OCI-LY7 (cell line): ENCODE measurements around the gene EFCAB10. TPM values are rescaled to one million over a fixed set of nuclear protein-coding genes. Genes with fewer than 3 reads are reported as not detected.

Experiments
- BruUV-seq: library from RNA; stranded (reverse); fragments of 400-500 nt; replicated peaks from 2 replicates; lab custom pipeline; 2021; lab: Mats Ljungman, UMichigan
- CTCF ChIA-PET: fragments of 300-600 bp; sonication (Branson Sonifier 250); formaldehyde crosslinking; loops from one replicate; lab custom pipeline; 2022; ENCODE audit warnings: antibody characterized with exemption; ENCODE audit not compliant: unreplicated experiment; lab: Charles Lee
- POLR2A ChIA-PET: fragments of 300-600 bp; sonication (Branson Sonifier 250); formaldehyde crosslinking; loops from one replicate; lab custom pipeline; 2022; ENCODE audit warnings: antibody characterized with exemption; lab: Charles Lee
- DNase-seq: peaks from one replicate; pipeline ENCODE4 v3.0.0-alpha.2; 2015; ENCODE audit warnings: low spot score
- H2AFZ ChIP-seq: fragments of 200-600 bp; sonication (generic), shearing (Covaris generic); 2 replicates; pipeline ENCODE4 v1.6.1; 2014; ENCODE audit warnings: mild to moderate bottlenecking, antibody characterized with exemption, low read length, moderate library complexity
- H3K27ac ChIP-seq: fragments of 200-600 bp; sonication (generic); 2 replicates; pipeline ENCODE4 v1.5.1; 2014; ENCODE audit warnings: mixed run types, low read depth, mild to moderate bottlenecking, moderate library complexity, low read length, inconsistent platforms; ENCODE audit not compliant: poor library complexity, severe bottlenecking
- H3K36me3 ChIP-seq: fragments of 200-600 bp; sonication (generic); 2 replicates; pipeline ENCODE4 v1.6.1; 2014; ENCODE audit warnings: mild to moderate bottlenecking, antibody characterized with exemption, low read length, moderate library complexity, mixed read lengths; ENCODE audit not compliant: insufficient read depth
- H3K4me1 ChIP-seq: fragments of 200-600 bp; sonication (generic); 2 replicates; pipeline ENCODE4 v1.5.1; 2014; ENCODE audit warnings: mild to moderate bottlenecking, low read length; ENCODE audit not compliant: insufficient read depth, poor library complexity, severe bottlenecking
- H3K4me2 ChIP-seq: fragments of 200-600 bp; sonication (generic); 2 replicates; pipeline ENCODE4 v1.6.1; 2014; ENCODE audit warnings: mild to moderate bottlenecking, low read length
- H3K4me3 ChIP-seq: fragments of 200-600 bp; sonication (generic); 2 replicates; pipeline ENCODE4 v1.5.1; 2014; ENCODE audit warnings: mild to moderate bottlenecking, low read depth, low read length; ENCODE audit not compliant: poor library complexity, severe bottlenecking
- H3K79me2 ChIP-seq: fragments of 200-600 bp; sonication (generic); 2 replicates; pipeline ENCODE4 v1.6.1; 2016; ENCODE audit warnings: low read depth, mild to moderate bottlenecking, low read length, moderate library complexity, mixed read lengths; ENCODE audit not compliant: insufficient read depth
- H3K9me2 ChIP-seq: fragments of 200-600 bp; sonication (generic); 2 replicates; pipeline ENCODE4 v1.6.1; 2016; ENCODE audit warnings: mild to moderate bottlenecking, low read length, mixed read lengths; ENCODE audit not compliant: insufficient read depth
- H3K9me3 ChIP-seq: fragments of 200-600 bp; sonication (generic); 2 replicates; pipeline ENCODE4 v1.6.1; 2014; ENCODE audit warnings: mild to moderate bottlenecking, mixed run types, low read length, mixed read lengths
- H4K20me1 ChIP-seq: fragments of 200-600 bp; sonication (generic); 2 replicates; pipeline ENCODE4 v1.6.1; 2014; ENCODE audit warnings: mild to moderate bottlenecking, antibody characterized with exemption, low read length, moderate library complexity, mixed read lengths; ENCODE audit not compliant: insufficient read depth
- EZH2phosphoT487 ChIP-seq: fragments of 200-600 bp; sonication (generic); IDR thresholded peaks from 2 replicates; pipeline ENCODE4 v1.6.1; 2018; ENCODE audit warnings: low read depth, borderline replicate concordance, mild to moderate bottlenecking, mixed run types, antibody characterized with exemption, low read length, moderate library complexity, mixed read lengths
- intact Hi-C: fragments of 100-400 bp; cut with micrococcal nuclease; formaldehyde crosslinking; loops from one replicate; pipeline ENCODE4 v1.10.0; 2022; ENCODE audit not compliant: unreplicated experiment
- total RNA-seq, 2 experiments: library from RNA; depleted of rRNA in 1 of 2; stranded (reverse); fragments of >200 nt in 1 of 2; shearing (Covaris generic) in 1 of 2; gene quantifications; 2 replicates each; pipeline ENCODE4 v1.2.3, GENCODE V29; 2014 to 2022
- TF ChIP-seq, protein P1 (sequence below): fragments of 200-600 bp; sonication (generic); conservative IDR thresholded peaks from 2 replicates; pipeline ENCODE4 v1.5.1; 2014; ENCODE audit warnings: mild to moderate bottlenecking, antibody characterized with exemption, low read length, moderate library complexity, mixed read lengths

Gene EFCAB10
- total RNA-seq, 2 experiments from 2014 or later = not detected

DNA sequence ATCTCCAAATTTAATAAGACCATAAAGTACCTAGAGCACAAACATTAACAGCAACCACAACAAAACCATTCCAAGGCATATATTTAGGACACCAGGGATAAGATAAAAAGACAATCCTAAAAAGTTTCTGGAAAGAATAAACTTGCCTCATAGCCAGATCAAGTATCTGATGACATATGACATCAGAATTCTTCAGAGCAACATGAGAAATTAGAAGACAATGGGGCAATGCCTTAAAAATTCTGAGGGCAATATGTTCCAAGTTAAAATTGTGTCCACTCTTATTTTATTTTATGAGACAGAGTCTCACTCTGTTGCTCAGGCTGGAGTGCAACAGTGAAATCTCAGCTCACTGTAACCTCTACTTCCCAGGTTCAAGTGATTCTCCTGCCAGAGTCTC lies 2.8 kb downstream of the EFCAB10 start:
- H3K27ac ChIP-seq = no peak overlapping the region
- no TSS peak for BruUV-seq
- ChIA-PET CTCF (no interaction called here), POLR2A (no interaction called here)
- H2AFZ ChIP-seq = no peak overlapping the region
- no peak overlapping the region for H3K4me2 ChIP-seq
- H3K79me2 ChIP-seq = no peaks in the 10 kb centered on the region
- H3K4me1 ChIP-seq = no peaks in the 10 kb centered on the region
- no peak for DNase-seq
- intact Hi-C loops = no loop called here
- H3K9me3 ChIP-seq = peaks cover 3% of the 10 kb centered on the region; the same call in 1 of the 2 replicates
- no peak overlapping the region for H3K4me3 ChIP-seq
- H3K9me2 ChIP-seq = no peaks in the 10 kb centered on the region
- peaks cover 3% of the 10 kb centered on the region; the same call in 1 of the 2 replicates for H3K36me3 ChIP-seq
- no peak for TF ChIP-seq EZH2phosphoT487
- TF ChIP-seq, protein P1, sequence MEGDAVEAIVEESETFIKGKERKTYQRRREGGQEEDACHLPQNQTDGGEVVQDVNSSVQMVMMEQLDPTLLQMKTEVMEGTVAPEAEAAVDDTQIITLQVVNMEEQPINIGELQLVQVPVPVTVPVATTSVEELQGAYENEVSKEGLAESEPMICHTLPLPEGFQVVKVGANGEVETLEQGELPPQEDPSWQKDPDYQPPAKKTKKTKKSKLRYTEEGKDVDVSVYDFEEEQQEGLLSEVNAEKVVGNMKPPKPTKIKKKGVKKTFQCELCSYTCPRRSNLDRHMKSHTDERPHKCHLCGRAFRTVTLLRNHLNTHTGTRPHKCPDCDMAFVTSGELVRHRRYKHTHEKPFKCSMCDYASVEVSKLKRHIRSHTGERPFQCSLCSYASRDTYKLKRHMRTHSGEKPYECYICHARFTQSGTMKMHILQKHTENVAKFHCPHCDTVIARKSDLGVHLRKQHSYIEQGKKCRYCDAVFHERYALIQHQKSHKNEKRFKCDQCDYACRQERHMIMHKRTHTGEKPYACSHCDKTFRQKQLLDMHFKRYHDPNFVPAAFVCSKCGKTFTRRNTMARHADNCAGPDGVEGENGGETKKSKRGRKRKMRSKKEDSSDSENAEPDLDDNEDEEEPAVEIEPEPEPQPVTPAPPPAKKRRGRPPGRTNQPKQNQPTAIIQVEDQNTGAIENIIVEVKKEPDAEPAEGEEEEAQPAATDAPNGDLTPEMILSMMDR = no peak
- H4K20me1 ChIP-seq = no peaks in the 10 kb centered on the region

DNA sequence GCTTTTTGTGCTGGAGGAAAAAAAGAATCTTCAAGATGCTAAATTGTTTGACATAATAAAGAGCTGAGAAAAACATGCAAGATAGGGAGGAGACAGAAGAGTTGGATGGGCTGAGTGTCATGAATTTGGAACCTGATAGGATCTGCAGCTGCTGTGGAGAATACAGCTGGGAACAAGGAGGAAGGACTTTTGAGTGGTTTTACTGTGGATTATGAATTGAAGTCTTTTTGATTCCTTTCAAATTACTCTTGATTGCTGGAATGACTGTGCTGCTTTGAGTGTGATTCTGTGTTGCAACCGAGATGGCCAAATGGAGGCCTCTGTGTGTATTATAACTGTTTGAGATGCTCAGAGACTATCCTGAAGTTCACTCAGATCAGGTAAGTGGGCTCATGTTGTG lies 4.0 kb downstream of the EFCAB10 start:
- intact Hi-C loops = no loop called here
- Histone ChIP-seq H2AFZ (no peak overlapping the region), H3K9me2 (no peaks in the 10 kb centered on the region), H3K9me3 (peaks cover 5% of the 10 kb centered on the region; the same call in 1 of the 2 replicates), H4K20me1 (no peaks in the 10 kb centered on the region), H3K79me2 (no peaks in the 10 kb centered on the region), H3K36me3 (peaks cover 13% of the 10 kb centered on the region), H3K27ac (no peak overlapping the region), H3K4me1 (no peaks in the 10 kb centered on the region), H3K4me2 (no peak overlapping the region), H3K4me3 (no peak overlapping the region)
- TF ChIP-seq, protein P1 = no peak
- TF ChIP-seq EZH2phosphoT487 = no peak
- no TSS peak for BruUV-seq
- ChIA-PET CTCF (no interaction called here), POLR2A (interaction anchor here (0.7 kb wide), 1 partner anchor 15 kb away, joined by 3 read pairs; no protein-coding TSS in a partner anchor)
- DNase-seq = no peak

DNA sequence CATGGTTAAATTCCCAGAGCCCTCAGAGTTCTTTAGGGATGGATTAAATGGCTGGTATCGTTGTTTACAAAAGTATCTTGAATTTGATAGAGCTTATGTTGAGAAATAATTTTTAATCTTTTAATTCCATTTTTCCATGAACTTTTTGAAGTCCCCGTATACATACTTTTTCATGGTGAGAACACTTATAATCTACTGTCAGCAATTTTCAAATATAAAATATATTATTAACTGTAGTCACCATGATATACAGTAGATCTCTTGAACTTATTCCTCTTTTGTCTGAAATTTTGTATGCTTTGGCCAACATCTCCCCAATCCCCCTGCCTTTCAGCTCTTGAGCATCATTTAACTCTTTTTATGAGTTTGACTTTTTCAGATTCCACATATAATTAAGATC lies 9.4 kb downstream of the EFCAB10 start:
- Histone ChIP-seq H3K9me2 (no peaks in the 10 kb centered on the region), H3K4me3 (no peak overlapping the region), H3K9me3 (peaks cover 5% of the 10 kb centered on the region; the same call in 1 of the 2 replicates), H3K27ac (no peak overlapping the region), H3K79me2 (no peaks in the 10 kb centered on the region), H3K36me3 (peaks cover 49% of the 10 kb centered on the region), H2AFZ (no peak overlapping the region), H3K4me2 (no peak overlapping the region), H4K20me1 (no peaks in the 10 kb centered on the region), H3K4me1 (no peaks in the 10 kb centered on the region)
- ChIA-PET CTCF (no interaction called here), POLR2A (no interaction called here)
- no peak for DNase-seq
- TF ChIP-seq, protein P1 = no peak
- TF ChIP-seq EZH2phosphoT487 = no peak
- intact Hi-C loops = no loop called here
- no TSS peak for BruUV-seq
